Peyer's patch (tissue), 4 donors: ENCODE results near the gene ALDOC. TPM values are rescaled to one million over a fixed set of nuclear protein-coding genes. Genes with fewer than 3 reads are reported as not detected.

ENCODE experiments used
- DNase-seq, 3 donors: peaks; one replicate each; pipeline ENCODE4 v3.0.0-alpha.2; 2017 to 2019
- H3K27ac ChIP-seq, 4 donors: fragments of 200-600 bp; sonication (generic); one replicate each; pipeline ENCODE4 v1.5.1; 2016 to 2019
- H3K27me3 ChIP-seq, 2 donors: fragments of 200-600 bp; sonication (generic); one replicate each; pipeline ENCODE4 v1.5.1; 2019
- H3K36me3 ChIP-seq, 3 donors: fragments of 200-600 bp; sonication (generic); one replicate each; pipeline ENCODE4 v1.5.1; 2016 to 2019
- H3K4me1 ChIP-seq, 4 donors: fragments of 200-600 bp; sonication (generic); one replicate each; pipeline ENCODE4 v1.5.1; 2016 to 2019
- H3K4me3 ChIP-seq, 4 donors: fragments of 200-600 bp; sonication (generic); 1 replicate in 3 of 4; 2 replicates in 1 of 4; pipeline ENCODE4 v1.5.1; 2016 to 2019; ENCODE audit warnings: mild to moderate bottlenecking in 1 of 4
- H3K9me3 ChIP-seq, 4 donors: fragments of 200-600 bp; sonication (generic); one replicate each; pipeline ENCODE4 v1.5.1; 2016 to 2019; ENCODE audit warnings: mild to moderate bottlenecking in 1 of 4
- CTCF ChIP-seq, 6 experiments: fragments of 450-650 bp in 4 of 6; fragments of 200-600 bp in 2 of 6; sonication (generic) in 1 of 6; IDR thresholded peaks; one replicate each; pipeline ENCODE4 v1.5.1; 2017 to 2019; ENCODE audit warnings: antibody characterized with exemption in 6 of 6, mild to moderate bottlenecking in 3 of 6, moderate library complexity in 1 of 6
- POLR2A ChIP-seq, 2 donors: fragments of 450-650 bp; IDR thresholded peaks; one replicate each; pipeline ENCODE4 v1.5.1; 2017; ENCODE audit warnings: antibody characterized with exemption in 2 of 2, mild to moderate bottlenecking in 2 of 2, moderate library complexity in 2 of 2
- total RNA-seq, 4 donors: library from RNA; depleted of rRNA; stranded (reverse); fragments of >200 nt; gene quantifications; one replicate each; pipeline ENCODE4 v1.1.0, GENCODE V29; 2016

ALDOC gene
- total RNA-seq, 4 donors from 2014 or later = 14.9 to 192 (median 120) TPM

- no peaks in the 10 kb centered on the region for H3K27me3 ChIP-seq
- DNase-seq = peak in 1 of 3 donors; percentile 53
- H3K4me1 ChIP-seq = peaks cover 0 to 29% (median 15%) of the 10 kb centered on the region in 4 donors
Observed at GRCh38 chr17:28551421-28552175, 25.1 kb downstream of the ALDOC start.

GRCh38 chr17:28550858-28551257 lies 25.8 kb downstream of the ALDOC start:
- TF ChIP-seq POLR2A (IDR thresholded peaks at IDR 0.05) (no peak), CTCF (IDR thresholded peaks at IDR 0.05) (no peak)
- no peaks in the 10 kb centered on the region for H3K27me3 ChIP-seq

More at GRCh38 chr17:28551421-28552175, 25.1 kb downstream of the ALDOC start:
- no peak for TF ChIP-seq CTCF (IDR thresholded peaks at IDR 0.05)
- no peak for TF ChIP-seq POLR2A (IDR thresholded peaks at IDR 0.05)
- Histone ChIP-seq H3K27ac (peak overlapping the region; percentile 65 to 83 (median 72)), H3K9me3 (no peaks in the 10 kb centered on the region), H3K4me3 (peak overlapping the region; percentile 68 to 96 (median 82)), H3K36me3 (peaks cover 0 to 42% (median 0%) of the 10 kb centered on the region in 3 donors)

GRCh38 chr17:28549236-28550132 lies 27.2 kb downstream of the ALDOC start:
- no peaks in the 10 kb centered on the region for H3K27me3 ChIP-seq
- peaks cover 0 to 29% (median 15%) of the 10 kb centered on the region in 4 donors for H3K4me1 ChIP-seq

More at GRCh38 chr17:28550858-28551257, 25.8 kb downstream of the ALDOC start:
- H3K36me3 ChIP-seq = peaks cover 0 to 34% (median 0%) of the 10 kb centered on the region in 3 donors
- peak in 1 of 3 donors; percentile 35 for DNase-seq
- no peak overlapping the region for H3K27ac ChIP-seq
- peaks cover 0 to 29% (median 15%) of the 10 kb centered on the region in 4 donors for H3K4me1 ChIP-seq
- H3K9me3 ChIP-seq = no peaks in the 10 kb centered on the region
- H3K4me3 ChIP-seq = no peak overlapping the region

GRCh38 chr17:28548417-28549130 lies 28.1 kb downstream of the ALDOC start:
- no peak for DNase-seq
- no peak overlapping the region for H3K4me3 ChIP-seq
- no peaks in the 10 kb centered on the region for H3K9me3 ChIP-seq
- peak overlapping the region in 1 of 4 donors; percentile 79 for H3K27ac ChIP-seq
- H3K4me1 ChIP-seq = peaks cover 0 to 29% (median 15%) of the 10 kb centered on the region in 4 donors
- TF ChIP-seq CTCF (IDR thresholded peaks at IDR 0.05) (no peak), POLR2A (IDR thresholded peaks at IDR 0.05) (no peak)
- peaks cover 0 to 11% (median 0%) of the 10 kb centered on the region in 3 donors for H3K36me3 ChIP-seq
- no peaks in the 10 kb centered on the region for H3K27me3 ChIP-seq

More at GRCh38 chr17:28549236-28550132, 27.2 kb downstream of the ALDOC start:
- Histone ChIP-seq H3K36me3 (peaks cover 0 to 21% (median 0%) of the 10 kb centered on the region in 3 donors), H3K9me3 (no peaks in the 10 kb centered on the region), H3K4me3 (no peak overlapping the region), H3K27ac (peak overlapping the region in 2 of 4 donors; percentile 12 to 79)
- peak; percentile 39 to 57 (median 53) for DNase-seq
- TF ChIP-seq POLR2A (IDR thresholded peaks at IDR 0.05) = no peak
- no peak for TF ChIP-seq CTCF (IDR thresholded peaks at IDR 0.05)
